AG10803 (cell line): ENCODE measurements around the gene PHLDB1.

Source experiments
- DNase-seq: peaks from one replicate; pipeline ENCODE4 v3.0.0; 2010; ENCODE audit warnings: low read depth
- H3K4me3 ChIP-seq: 2 replicates; pipeline ENCODE4 v1.5.1; 2011; ENCODE audit warnings: mild to moderate bottlenecking, low read length, control low read depth
- CTCF ChIP-seq: conservative IDR thresholded peaks from 2 replicates; pipeline ENCODE4 v1.5.1; 2011; ENCODE audit warnings: mild to moderate bottlenecking, low read length, control low read depth, inconsistent platforms

The PHLDB1 gene

GRCh38 chr11:118690553-118691304 is 83.3 kb downstream of the PHLDB1 start:
- DNase-seq = no peak
- no peak overlapping the region for H3K4me3 ChIP-seq
- TF ChIP-seq CTCF = no peak

DNA sequence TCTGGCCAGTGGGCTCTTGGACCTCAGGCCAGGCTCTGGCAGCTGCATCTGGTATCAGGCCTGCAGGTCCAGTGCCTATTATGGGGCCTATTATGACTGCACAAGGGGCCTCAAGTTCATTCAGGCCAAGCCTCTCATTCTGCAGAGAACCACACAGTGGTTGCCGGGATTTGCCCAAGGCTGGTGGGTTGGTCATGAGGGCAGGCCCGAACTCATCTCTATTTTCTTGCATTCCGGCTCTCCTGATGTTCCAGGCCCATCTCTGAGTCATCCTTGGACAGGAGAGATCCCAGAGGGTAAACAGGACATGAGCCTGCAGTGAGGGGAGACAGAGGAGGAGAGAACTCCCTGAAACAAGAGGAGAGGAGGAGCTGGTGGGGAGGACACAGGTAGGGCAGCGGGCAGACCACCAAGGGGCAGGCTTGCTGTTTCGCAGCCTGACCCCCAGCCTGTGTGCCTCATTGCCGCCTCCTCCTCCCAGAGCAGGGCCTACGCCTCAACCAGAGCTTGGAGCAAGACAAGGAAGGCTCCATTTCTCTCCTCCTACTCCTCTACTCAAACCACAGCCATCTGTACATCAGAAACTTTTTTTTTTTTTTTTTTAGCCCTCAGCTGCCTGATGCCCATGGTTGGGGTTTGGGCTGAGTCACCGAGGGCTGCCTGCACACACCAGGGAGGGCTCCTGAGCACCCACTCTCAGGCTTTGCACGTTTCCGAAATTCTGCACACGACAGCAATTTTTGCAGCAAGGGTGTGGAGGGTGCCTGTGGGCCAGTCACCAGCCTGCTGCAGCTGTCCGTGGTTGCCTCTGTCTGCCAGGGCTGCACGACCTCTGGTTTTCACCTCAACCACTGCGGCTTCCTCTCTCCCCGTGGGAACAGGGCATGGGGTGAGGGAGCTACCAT is 84.8 kb downstream of the PHLDB1 start:
- H3K4me3 ChIP-seq = no peak overlapping the region
- TF ChIP-seq CTCF = no peak
- peak; percentile 43 for DNase-seq

- no peak for DNase-seq
- no peak for TF ChIP-seq CTCF
- no peak overlapping the region for H3K4me3 ChIP-seq
Observed at GRCh38 chr11:118694185-118694584, 86.8 kb downstream of the PHLDB1 start.

DNA sequence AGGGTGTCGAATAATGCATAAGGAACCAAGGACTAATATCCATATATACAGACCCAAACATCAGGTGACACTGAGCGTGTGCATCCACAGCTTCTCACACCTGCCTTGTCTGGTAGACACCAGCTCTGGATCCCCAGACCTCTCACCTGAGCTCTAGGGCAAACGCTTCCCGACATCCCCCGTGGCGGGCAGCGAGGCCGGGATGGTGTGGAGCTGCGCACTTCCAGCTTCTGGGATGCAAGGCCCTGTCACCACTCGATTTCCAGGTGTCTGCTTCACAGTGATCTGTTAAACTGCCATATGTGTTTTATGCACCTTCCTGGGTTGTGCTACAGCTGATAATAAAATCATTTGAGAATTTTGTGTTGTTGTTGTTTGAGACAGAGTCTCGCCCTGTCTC is 87.4 kb downstream of the PHLDB1 start:
- no peak overlapping the region for H3K4me3 ChIP-seq
- no peak for DNase-seq
- no peak for TF ChIP-seq CTCF

GRCh38 chr11:118696673-118697226 is 89.3 kb downstream of the PHLDB1 start:
- no peak overlapping the region for H3K4me3 ChIP-seq
- DNase-seq = no peak
- no peak for TF ChIP-seq CTCF

GRCh38 chr11:118697346-118697745 is 89.9 kb downstream of the PHLDB1 start:
- no peak overlapping the region for H3K4me3 ChIP-seq
- DNase-seq = no peak
- TF ChIP-seq CTCF = no peak
